Mesenteric fat pad (tissue), 1 donor: ENCODE results near the gene C15orf62. TPM values are rescaled to one million over a fixed set of nuclear protein-coding genes. Genes with fewer than 3 reads are reported as not detected.
A peak's percentile ranks its signal among the peaks of the same experiment; 100 is the strongest.

Experiments used
- DNase-seq: peaks from one replicate; pipeline ENCODE4 v3.0.0-alpha.2; 2020; ENCODE audit warnings: low spot score
- long read RNA-seq: library from polyadenylated mRNA; unstranded; transcript quantifications from one replicate; pipeline ENCODE4 v2.0.0, GENCODE V29; 2020
- total RNA-seq: library from RNA; stranded (reverse); fragmentation: NEBNext Ultra II Directional; extraction: Animal tissue kit (Norgen Biotek cat#: 25700); gene quantifications from one replicate; pipeline ENCODE4 v1.2.1, GENCODE V29; 2021
- donor health status: DM: yes; HTN: yes; CAD: no.

C15orf62 gene
- 0.19 TPM for total RNA-seq
- long read RNA-seq, partial matches to known transcripts: 0 of 4 reads
- long read RNA-seq, other reads (novel, unspliced or antisense): 0 of 4 reads

DNA sequence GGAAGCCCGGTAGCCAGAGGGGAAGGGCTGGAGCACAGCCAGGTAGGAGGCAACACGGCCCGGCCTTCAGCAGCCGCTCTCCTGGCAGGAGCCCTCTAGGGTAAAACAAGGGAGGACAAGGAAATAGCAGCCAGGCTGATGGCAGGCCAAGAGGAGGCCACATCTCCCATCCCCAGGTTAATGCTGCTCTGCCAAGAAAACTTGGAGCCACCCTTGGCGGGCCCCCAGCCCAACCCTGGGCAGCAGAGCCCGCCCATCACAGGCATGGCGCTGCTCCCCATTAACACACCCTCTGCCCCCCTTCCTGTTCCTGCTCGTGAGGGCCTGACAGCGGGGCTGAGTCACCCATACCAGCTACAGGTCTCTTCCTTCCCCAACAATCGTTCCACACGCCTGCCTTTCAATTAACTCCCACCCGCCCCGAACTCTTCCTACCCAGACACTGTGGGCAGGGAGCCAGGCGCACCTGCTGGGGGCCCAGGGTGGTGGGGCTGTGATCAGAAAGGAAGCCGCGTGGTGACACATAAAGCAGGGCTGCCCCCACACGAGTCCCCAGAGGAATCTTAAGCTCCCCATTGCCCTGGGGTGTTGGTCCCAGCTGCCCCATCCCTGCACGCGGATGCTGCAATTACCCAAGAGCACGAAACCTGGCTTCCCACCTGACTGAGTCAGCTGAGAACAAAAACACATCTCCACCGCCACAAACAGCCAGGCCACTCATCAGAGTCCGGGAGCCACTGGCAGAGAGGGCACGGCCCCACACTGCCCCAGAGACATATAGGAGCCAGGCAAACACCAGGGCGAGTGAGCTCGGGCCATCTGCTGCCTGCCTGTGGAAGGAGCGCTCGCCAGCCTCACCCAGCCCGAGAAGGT, at the start of gene C15orf62:
C15orf62 (plus strand) TSS at position 707 of the 873 bp plus-strand sequence. CDS start 516 bp downstream, outside the sequence.
- no peak for DNase-seq

GRCh38 chr15:40721701-40722100, 48.1 kb upstream of the C15orf62 start:
- DNase-seq: no peak

DNA sequence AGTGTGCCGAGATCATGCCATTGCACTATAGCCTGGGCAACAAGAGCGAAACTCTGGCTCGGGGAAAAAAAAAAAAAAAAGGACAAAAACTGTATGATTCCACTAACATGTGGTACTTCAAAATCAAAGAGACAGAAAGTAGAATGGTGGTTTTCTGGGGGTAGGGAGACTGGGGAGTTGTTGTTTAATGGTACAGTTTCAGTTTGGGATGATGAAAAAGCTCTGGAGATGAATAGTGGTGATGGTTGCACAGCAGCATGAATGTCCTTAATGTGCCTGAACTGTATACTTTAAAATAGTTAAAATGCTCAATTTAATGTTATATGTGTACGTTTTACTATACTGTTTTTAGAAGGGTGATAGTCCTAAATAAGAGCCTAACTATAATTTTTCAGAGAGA, 47.4 kb upstream of the C15orf62 start:
- no peak for DNase-seq

DNA sequence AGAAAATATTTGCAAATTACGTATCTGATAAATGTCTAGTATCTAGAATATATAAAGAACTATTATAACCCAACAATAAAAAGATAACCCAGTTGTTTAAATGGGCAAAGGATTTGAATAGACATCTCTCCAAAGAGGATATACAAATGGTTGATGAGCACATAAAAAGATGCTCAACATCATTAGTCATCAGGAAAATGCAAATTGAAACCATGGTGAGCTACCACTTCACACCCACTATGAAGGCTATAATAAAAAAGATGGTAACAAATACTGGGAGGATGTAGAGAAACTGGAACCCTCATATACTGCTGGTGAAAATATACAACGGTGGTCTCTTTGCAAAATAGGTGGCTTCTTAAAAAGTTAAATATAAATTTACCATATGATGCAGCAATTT, 46.8 kb upstream of the C15orf62 start:
- DNase-seq: no peak

DNA sequence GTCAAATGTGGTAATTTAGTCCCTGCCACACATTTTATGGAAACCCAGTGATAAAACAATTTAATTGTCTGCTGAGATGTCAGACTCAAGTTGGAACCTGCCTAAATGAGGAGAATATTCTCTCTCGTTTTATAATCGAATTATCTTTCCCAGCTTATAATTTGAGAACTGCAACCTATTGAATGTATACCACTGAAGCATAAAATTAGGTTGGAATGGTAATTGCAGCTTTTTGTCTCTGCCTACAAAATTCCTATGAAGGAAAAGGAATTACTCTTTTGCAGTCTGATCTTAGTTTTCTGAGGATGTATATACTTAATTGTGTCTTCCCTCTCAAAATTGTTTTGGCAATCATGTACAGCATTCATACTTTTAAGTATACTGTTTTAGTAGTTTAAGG, 45.9 kb upstream of the C15orf62 start:
- DNase-seq: no peak

- DNase-seq: no peak
Observed at GRCh38 chr15:40731034-40731433, 38.7 kb upstream of the C15orf62 start.

DNA sequence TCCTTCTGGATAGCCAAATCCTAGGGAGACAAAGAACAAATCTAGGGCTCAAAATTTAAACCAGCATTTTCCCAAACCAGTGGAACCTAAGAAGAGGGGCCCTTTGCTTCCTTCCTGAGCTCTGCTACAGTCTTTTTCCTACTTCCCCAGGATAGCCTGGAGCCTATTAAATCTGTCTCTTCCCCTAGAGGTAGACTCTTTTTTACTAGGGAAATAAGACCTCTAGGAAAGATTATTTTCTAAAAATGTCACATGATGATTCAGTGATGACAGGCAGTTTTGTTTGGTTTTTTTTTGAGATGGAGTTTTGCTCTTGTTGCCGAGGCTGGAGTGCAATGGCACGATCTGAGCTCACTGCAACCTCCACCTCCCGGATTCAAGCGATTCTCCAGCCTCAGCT, 33.2 kb upstream of the C15orf62 start:
- DNase-seq: no peak

GRCh38 chr15:40737048-40737447, 32.7 kb upstream of the C15orf62 start:
- DNase-seq: no peak

DNA sequence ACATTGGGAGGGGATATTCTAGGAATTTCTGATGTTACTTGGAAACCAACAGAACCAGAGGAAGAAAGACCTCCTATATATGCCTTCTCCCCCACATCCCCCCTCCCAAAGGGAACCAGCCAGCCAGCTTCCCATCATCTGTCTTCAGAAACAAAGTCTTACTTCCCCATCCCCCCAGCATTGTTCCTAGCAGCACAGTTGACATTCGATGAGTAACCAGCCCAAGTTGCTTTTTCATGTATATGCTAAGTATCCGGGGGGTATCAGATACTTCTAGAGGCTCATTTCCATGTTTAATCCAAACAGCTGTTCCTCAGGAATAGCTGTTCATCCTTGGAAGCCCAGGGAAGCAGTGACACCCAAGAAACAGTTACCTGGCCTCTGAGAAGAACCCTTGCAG, 30.7 kb upstream of the C15orf62 start:
- no peak for DNase-seq

DNA sequence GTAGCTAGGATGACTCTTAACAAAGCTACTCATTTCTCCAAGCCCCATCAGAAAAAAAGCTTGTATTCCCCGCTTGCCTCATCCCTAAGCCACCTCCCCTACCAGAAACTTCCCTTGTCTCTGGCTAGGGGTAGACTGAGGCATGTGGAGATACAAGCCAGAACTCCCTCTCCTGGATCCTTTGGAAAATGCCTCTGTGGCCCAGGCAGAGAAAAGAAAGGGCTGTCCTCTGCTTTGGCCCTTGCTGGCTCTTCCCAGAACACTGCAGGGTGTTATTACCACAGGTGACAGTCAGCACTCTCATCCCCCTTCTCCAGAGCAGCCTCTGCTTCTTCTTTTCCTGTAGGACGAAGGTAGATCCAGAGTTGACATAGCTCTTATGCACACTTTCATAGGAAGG, 29.9 kb upstream of the C15orf62 start:
- DNase-seq: no peak

DNA sequence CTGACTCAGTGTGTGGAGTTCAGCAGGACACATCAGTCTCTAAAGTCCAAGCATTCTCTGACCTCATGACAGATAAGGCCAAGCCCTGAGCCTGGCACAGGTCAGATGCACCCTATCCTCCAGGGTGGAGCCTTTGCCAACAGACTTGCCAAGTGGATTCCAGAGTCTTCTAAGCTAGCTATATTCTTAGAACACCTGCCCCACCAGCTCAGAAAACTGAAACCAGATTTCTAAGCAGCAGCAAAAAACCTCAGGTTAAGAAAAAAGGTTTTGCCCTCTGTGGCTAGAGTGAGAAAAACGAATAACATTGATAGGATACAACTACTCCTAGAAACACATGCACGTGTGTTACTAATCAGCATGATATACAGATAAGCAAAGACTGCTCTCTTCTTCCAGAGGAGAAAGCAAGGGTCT, 26.3 kb upstream of the C15orf62 start:
- no peak for DNase-seq

- DNase-seq: no peak
Observed at GRCh38 chr15:40743921-40744814, 25.6 kb upstream of the C15orf62 start.

GRCh38 chr15:40744815-40745152, 25.0 kb upstream of the C15orf62 start:
- no peak for DNase-seq

GRCh38 chr15:40746916-40747418, 22.8 kb upstream of the C15orf62 start:
- DNase-seq: no peak

- peak; percentile 51 for DNase-seq
Observed at GRCh38 chr15:40747685-40748631, 21.8 kb upstream of the C15orf62 start.

- DNase-seq: no peak
Observed at GRCh38 chr15:40749151-40749630, 20.6 kb upstream of the C15orf62 start.

DNA sequence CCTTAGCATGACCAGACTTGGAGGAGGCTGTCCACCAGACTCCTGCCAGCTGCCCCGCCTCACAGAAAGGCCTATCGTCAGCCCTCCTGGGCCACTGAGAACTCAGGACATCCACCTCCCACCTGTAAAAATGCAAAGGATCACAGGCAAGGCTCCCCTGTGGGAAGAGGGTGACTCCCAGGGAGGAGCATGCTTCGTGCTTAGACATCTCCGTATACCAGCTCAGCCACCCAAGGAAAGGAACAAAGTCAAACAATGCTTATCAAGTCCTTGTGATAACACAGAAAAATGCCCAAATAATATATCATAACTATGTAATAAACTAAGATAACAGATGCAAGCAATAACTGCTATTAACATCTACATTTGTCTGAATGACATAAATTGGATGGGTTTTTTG, 18.9 kb upstream of the C15orf62 start:
- DNase-seq: no peak

DNA sequence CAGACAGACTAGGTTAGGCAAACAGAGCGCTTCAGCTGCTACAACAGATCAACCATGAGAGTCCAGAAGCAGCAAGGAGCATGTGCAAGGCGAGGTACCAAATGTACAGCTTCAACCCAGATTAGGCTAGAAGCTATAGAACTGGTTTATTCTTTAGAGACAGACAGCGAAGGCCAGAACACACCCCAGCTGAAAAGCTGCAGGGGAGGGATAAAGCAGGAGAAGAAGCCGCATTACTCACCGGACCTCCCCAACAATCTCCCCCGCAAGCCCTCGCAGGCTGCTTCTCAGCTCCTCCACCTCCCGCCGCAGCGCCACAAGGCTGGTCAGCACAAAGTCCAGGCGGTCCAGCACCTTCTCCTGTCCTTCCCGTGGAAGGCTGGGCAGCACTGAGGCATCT, 18.0 kb upstream of the C15orf62 start:
- no peak for DNase-seq

DNA sequence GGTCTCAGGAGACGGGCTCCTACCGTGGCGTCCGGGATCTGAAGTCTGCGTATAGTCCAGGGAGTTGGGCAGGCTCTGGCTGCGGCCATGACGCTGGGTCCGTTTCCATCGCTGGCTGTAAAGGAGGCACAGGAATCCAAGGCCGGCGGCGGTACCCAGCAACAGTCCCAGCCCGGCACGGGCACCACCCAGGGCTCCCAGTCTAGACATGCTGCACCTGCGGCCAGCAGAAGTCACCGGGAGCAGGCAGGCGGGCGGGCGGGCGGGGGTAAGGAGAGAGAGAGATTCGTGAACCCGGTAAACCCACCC, 15.3 kb upstream of the C15orf62 start:
- DNase-seq: no peak

DNA sequence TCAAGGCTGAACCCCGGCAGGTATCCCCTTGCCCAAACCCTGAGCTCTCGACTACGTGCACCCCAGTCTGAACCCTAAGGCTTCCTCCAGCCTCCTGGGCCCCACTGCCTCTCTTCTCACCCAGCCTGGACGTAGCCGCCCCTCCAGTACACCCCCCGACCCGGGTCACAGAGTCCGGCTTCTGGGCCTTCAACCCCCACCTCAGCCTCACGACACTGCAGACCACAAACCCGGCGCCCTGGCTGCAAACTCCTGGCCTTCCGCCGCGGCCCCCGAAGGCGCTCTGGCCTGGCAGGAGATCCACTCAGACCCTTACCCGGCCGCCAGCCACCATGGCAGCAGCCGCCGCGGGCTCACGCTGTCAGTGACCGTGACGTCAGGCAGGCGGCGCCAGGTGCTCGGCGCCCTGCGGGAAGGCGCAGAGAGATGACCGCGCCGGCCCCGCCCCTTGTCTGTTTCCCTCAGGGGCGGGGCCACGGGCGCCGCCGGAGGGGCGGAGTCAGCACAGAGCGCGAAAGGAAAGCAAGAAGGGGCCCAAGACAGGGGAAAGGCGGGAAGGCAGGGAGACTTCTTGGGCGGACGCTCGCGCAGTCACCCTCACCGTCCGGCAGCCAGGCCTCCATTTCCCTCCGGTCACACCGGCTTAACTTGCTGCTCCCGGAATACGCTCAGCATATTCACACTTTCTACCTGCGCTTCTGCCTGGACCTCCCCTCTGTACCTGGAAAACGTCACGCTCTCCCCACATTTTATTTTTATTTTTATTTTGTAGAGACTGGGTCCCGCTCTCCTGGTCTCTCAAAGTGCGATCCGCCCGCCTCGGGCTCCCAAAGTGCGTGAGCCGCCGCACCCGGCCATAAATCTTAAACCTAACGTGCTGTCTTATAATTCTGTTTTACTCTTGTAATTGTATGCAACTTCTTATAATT, 14.6 kb upstream of the C15orf62 start, which contains the start of gene RMDN3:
RMDN3 (minus strand) TSS at position 372 of the 929 bp plus-strand sequence. CDS start 471 bp downstream, outside the sequence.
- peak; percentile 98 for DNase-seq
